ENCODE measurements around the gene AFG1L. TPM values are rescaled to one million over a fixed set of nuclear protein-coding genes. Genes with fewer than 3 reads are reported as not detected.
"Not testable (repeated sequence)": the region's sequence is repeated elsewhere in the genome, so short reads cannot be mapped to it uniquely, and the experiment has no call there.

Gene AFG1L
- total RNA-seq, 1 experiment from 2014 or later, result 6.8 TPM

- in situ Hi-C loops (cut with HindIII; ENCODE audit: low pct_unique_long_range_greater_than_20kb, low sequenced_read_pairs), result no loop called here
- DNase-seq (ENCODE audit: low read depth), result no peak
These were observed 9.5 kb upstream of the AFG1L start for GRCh38 chr6:108285381-108285780.

GRCh38 chr6:108286366-108286765 is 8.5 kb upstream of the AFG1L start:
- in situ Hi-C loops (cut with HindIII; ENCODE audit: low pct_unique_long_range_greater_than_20kb, low sequenced_read_pairs), result no loop called here
- DNase-seq (ENCODE audit: low read depth), result no peak

GRCh38 chr6:108287373-108287772 is 7.5 kb upstream of the AFG1L start:
- in situ Hi-C loops (cut with HindIII; ENCODE audit: low pct_unique_long_range_greater_than_20kb, low sequenced_read_pairs), result no loop called here

GRCh38 chr6:108288742-108289141 is 6.1 kb upstream of the AFG1L start:
- in situ Hi-C loops (cut with HindIII; ENCODE audit: low pct_unique_long_range_greater_than_20kb, low sequenced_read_pairs), result no loop called here
- DNase-seq (ENCODE audit: low read depth), result no peak

More at GRCh38 chr6:108287373-108287772, 7.5 kb upstream of the AFG1L start:
- DNase-seq (ENCODE audit: low read depth), result no peak

GRCh38 chr6:108291091-108291490 is 3.8 kb upstream of the AFG1L start:
- DNase-seq (ENCODE audit: low read depth), result no peak
- in situ Hi-C loops (cut with HindIII; ENCODE audit: low pct_unique_long_range_greater_than_20kb, low sequenced_read_pairs), result no loop called here

- in situ Hi-C loops (cut with HindIII; ENCODE audit: low pct_unique_long_range_greater_than_20kb, low sequenced_read_pairs), result not testable (repeated sequence)
These were observed 2.3 kb upstream of the AFG1L start for GRCh38 chr6:108292561-108292960.

GRCh38 chr6:108293527-108294296 is 1.1 kb upstream of the AFG1L start:
- in situ Hi-C loops (cut with HindIII; ENCODE audit: low pct_unique_long_range_greater_than_20kb, low sequenced_read_pairs), result no loop called here
- DNase-seq (ENCODE audit: low read depth), result no peak

More at GRCh38 chr6:108292561-108292960, 2.3 kb upstream of the AFG1L start:
- not testable (repeated sequence) for DNase-seq (ENCODE audit: low read depth)

GRCh38 chr6:108294297-108294726 is 542 bp upstream of the AFG1L start:
- in situ Hi-C loops (cut with HindIII; ENCODE audit: low pct_unique_long_range_greater_than_20kb, low sequenced_read_pairs), result no loop called here
- no peak for DNase-seq (ENCODE audit: low read depth)

- DNase-seq (ENCODE audit: low read depth), result no peak
- in situ Hi-C loops (cut with HindIII; ENCODE audit: low pct_unique_long_range_greater_than_20kb, low sequenced_read_pairs), result no loop called here
These were observed 822 bp downstream of the AFG1L start for GRCh38 chr6:108295676-108296075.

GRCh38 chr6:108302386-108302785 is 7.5 kb downstream of the AFG1L start:
- in situ Hi-C loops (cut with HindIII; ENCODE audit: low pct_unique_long_range_greater_than_20kb, low sequenced_read_pairs), result no loop called here
- DNase-seq (ENCODE audit: low read depth), result no peak

- no peak for DNase-seq (ENCODE audit: low read depth)
- in situ Hi-C loops (cut with HindIII; ENCODE audit: low pct_unique_long_range_greater_than_20kb, low sequenced_read_pairs), result no loop called here
These were observed 9.8 kb downstream of the AFG1L start for GRCh38 chr6:108304646-108305045.

- DNase-seq (ENCODE audit: low read depth); in situ Hi-C loops (cut with HindIII; ENCODE audit: low pct_unique_long_range_greater_than_20kb, low sequenced_read_pairs): not testable (repeated sequence)
These were observed 13.8 kb downstream of the AFG1L start for GRCh38 chr6:108308641-108309040.

- DNase-seq (ENCODE audit: low read depth), result no peak
- in situ Hi-C loops (cut with HindIII; ENCODE audit: low pct_unique_long_range_greater_than_20kb, low sequenced_read_pairs), result no loop called here
These were observed 15.0 kb downstream of the AFG1L start for GRCh38 chr6:108309844-108310243.

GRCh38 chr6:108312605-108313004 is 17.8 kb downstream of the AFG1L start:
- no peak for DNase-seq (ENCODE audit: low read depth)
- in situ Hi-C loops (cut with HindIII; ENCODE audit: low pct_unique_long_range_greater_than_20kb, low sequenced_read_pairs), result no loop called here

- no peak for DNase-seq (ENCODE audit: low read depth)
- in situ Hi-C loops (cut with HindIII; ENCODE audit: low pct_unique_long_range_greater_than_20kb, low sequenced_read_pairs), result no loop called here
These were observed 26.4 kb downstream of the AFG1L start for GRCh38 chr6:108321253-108321747.

GRCh38 chr6:108322728-108323127 is 27.9 kb downstream of the AFG1L start:
- DNase-seq (ENCODE audit: low read depth), result no peak
- in situ Hi-C loops (cut with HindIII; ENCODE audit: low pct_unique_long_range_greater_than_20kb, low sequenced_read_pairs), result no loop called here

GRCh38 chr6:108323710-108324466 is 29.0 kb downstream of the AFG1L start:
- in situ Hi-C loops (cut with HindIII; ENCODE audit: low pct_unique_long_range_greater_than_20kb, low sequenced_read_pairs), result no loop called here
- DNase-seq (ENCODE audit: low read depth), result no peak

- in situ Hi-C loops (cut with HindIII; ENCODE audit: low pct_unique_long_range_greater_than_20kb, low sequenced_read_pairs); DNase-seq (ENCODE audit: low read depth): not testable (repeated sequence)
These were observed 35.4 kb downstream of the AFG1L start for GRCh38 chr6:108330221-108330785.

- in situ Hi-C loops (cut with HindIII; ENCODE audit: low pct_unique_long_range_greater_than_20kb, low sequenced_read_pairs), result no loop called here
- DNase-seq (ENCODE audit: low read depth), result no peak
These were observed 36.0 kb downstream of the AFG1L start for GRCh38 chr6:108330806-108331205.

All from Caki2 (cell line).